RWPE2 (cell line): ENCODE data around the gene LDLRAD4.

Source experiments
- ATAC-seq: fragments of 200-7000 bp; cut with Tn5 transposase; 3 replicates; pipeline ENCODE4 v1.9.1; 2021; ENCODE audit warnings: low read depth
- DNase-seq: peaks from one replicate; pipeline ENCODE4 v3.0.0-alpha.2; 2020; ENCODE audit warnings: low spot score
- H3K27ac ChIP-seq: fragments of 450-650 bp; 2 replicates; pipeline ENCODE4 v1.5.1; 2017; ENCODE audit warnings: mild to moderate bottlenecking; ENCODE audit not compliant: poor library complexity, severe bottlenecking
- H3K27me3 ChIP-seq: fragments of 250-450 bp; sonication (Bioruptor Pico); 2 replicates; pipeline ENCODE4 v1.5.1; 2021; ENCODE audit warnings: mild to moderate bottlenecking, moderate library complexity; ENCODE audit not compliant: insufficient read depth, poor library complexity, severe bottlenecking
- H3K36me3 ChIP-seq: fragments of 250-450 bp; sonication (Bioruptor Pico); 2 replicates; pipeline ENCODE4 v1.5.1; 2020; ENCODE audit warnings: low read depth, mild to moderate bottlenecking, moderate library complexity
- H3K4me1 ChIP-seq: fragments of 250-450 bp; sonication (Bioruptor Pico); 2 replicates; pipeline ENCODE4 v1.5.1; 2021; ENCODE audit warnings: mild to moderate bottlenecking, moderate library complexity; ENCODE audit not compliant: insufficient read depth, poor library complexity, severe bottlenecking
- H3K4me3 ChIP-seq: fragments of 250-450 bp; sonication (Bioruptor Pico); 2 replicates; pipeline ENCODE4 v1.5.1; 2021; ENCODE audit warnings: mild to moderate bottlenecking, moderate library complexity; ENCODE audit not compliant: severe bottlenecking
- H3K9me3 ChIP-seq: fragments of 250-450 bp; sonication (Bioruptor Pico); 2 replicates; pipeline ENCODE4 v1.5.1; 2021; ENCODE audit warnings: mild to moderate bottlenecking, moderate library complexity; ENCODE audit not compliant: severe bottlenecking
- TF ChIP-seq, protein P1 (sequence below): fragments of 450-650 bp; IDR thresholded peaks from one replicate; pipeline ENCODE4 v1.5.1; 2017; ENCODE audit warnings: mild to moderate bottlenecking, moderate library complexity; ENCODE audit not compliant: poor library complexity, severe bottlenecking

The LDLRAD4 gene

DNA sequence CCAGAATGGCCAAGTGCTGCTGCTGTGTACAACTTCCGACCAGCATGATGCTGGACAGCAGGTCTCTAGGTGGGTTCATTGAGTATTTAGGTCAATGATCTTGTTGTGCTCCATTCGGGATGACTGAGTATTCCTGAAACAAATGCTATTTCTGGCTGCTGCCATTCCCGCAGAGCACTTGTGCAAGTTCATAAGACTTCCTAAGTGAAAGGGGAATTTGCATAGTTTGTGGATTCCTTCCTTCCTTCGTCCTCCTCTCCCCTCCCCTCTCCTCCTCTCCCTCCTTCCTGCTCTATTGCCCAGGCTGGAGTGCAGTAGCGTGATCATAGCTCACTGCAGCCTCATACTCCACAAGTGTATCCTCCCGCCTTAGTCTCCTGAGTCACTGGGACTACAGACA, 40.4 kb downstream of the LDLRAD4 start:
- Histone ChIP-seq H3K27me3 (no peaks in the 10 kb centered on the region), H3K9me3 (no peaks in the 10 kb centered on the region), H3K4me1 (no peaks in the 10 kb centered on the region), H3K27ac (no peak overlapping the region), H3K4me3 (no peak overlapping the region), H3K36me3 (no peaks in the 10 kb centered on the region)
- DNase-seq (no peak), ATAC-seq (no peak)
- TF ChIP-seq, protein P1, sequence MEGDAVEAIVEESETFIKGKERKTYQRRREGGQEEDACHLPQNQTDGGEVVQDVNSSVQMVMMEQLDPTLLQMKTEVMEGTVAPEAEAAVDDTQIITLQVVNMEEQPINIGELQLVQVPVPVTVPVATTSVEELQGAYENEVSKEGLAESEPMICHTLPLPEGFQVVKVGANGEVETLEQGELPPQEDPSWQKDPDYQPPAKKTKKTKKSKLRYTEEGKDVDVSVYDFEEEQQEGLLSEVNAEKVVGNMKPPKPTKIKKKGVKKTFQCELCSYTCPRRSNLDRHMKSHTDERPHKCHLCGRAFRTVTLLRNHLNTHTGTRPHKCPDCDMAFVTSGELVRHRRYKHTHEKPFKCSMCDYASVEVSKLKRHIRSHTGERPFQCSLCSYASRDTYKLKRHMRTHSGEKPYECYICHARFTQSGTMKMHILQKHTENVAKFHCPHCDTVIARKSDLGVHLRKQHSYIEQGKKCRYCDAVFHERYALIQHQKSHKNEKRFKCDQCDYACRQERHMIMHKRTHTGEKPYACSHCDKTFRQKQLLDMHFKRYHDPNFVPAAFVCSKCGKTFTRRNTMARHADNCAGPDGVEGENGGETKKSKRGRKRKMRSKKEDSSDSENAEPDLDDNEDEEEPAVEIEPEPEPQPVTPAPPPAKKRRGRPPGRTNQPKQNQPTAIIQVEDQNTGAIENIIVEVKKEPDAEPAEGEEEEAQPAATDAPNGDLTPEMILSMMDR: no peak

DNA sequence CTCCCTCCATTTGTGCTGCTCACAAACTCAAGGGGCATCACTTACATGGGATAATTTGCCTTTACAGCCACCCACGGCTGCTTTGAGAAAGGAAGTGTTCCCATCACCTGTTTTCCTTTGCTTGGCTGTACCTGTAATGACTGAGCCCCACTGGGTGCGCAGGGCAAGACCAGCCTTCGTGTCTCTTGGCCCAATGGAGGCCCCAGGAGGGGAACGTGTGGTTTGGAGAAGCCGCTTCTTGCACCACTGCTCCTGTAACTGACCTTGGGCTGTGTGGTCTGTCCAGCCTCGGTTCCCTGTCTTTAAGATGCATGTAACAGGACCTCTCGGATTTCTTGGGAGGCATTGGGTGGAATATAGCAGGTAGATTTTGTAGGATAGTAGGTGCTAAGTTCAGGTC, 41.1 kb downstream of the LDLRAD4 start:
- H3K4me3 ChIP-seq: no peak overlapping the region
- H3K27me3 ChIP-seq: no peaks in the 10 kb centered on the region
- no peaks in the 10 kb centered on the region for H3K36me3 ChIP-seq
- no peak for ATAC-seq
- H3K4me1 ChIP-seq: no peaks in the 10 kb centered on the region
- H3K9me3 ChIP-seq: no peaks in the 10 kb centered on the region
- DNase-seq: no peak
- TF ChIP-seq, protein P1: no peak
- no peak overlapping the region for H3K27ac ChIP-seq

DNA sequence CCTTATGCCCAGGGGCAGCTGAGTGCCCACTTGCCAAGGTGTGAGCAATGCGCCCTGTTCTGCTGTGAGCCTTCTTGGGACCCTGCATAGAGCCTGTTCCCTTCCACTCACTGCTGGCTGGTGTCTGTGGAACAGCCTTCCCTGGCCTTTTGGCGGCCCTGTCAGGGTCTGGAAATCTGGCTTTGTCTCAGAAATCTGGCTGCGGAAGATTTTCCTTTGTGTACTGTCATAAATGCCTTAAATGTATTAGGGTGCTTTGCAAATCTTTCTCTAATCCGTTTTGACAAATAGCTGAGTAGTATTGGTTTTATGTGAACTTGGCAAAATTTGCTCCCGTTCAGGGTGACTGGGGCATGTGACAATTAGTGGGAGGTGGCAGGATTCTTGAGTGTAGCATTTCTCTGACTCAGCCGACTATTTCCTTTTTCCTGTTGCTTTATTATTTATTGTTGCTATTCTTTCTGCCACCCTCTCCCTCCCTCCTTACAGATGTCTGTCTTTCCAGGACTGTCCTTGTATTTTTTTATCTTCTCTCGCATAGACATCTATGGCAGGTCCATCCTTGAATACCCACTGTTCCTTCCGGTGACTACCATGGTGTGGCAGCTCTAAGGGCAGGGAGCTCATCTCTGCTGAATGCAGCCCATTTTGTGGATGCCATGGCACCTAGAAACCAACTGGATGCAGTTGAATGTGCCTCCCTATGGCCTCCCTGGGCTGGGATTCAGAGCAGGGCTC, 41.8 kb downstream of the LDLRAD4 start:
- Histone ChIP-seq H3K36me3 (no peaks in the 10 kb centered on the region), H3K27ac (no peak overlapping the region), H3K27me3 (no peaks in the 10 kb centered on the region), H3K4me1 (no peaks in the 10 kb centered on the region), H3K9me3 (no peaks in the 10 kb centered on the region), H3K4me3 (no peak overlapping the region)
- TF ChIP-seq, protein P1: no peak
- ATAC-seq (no peak), DNase-seq (no peak)

DNA sequence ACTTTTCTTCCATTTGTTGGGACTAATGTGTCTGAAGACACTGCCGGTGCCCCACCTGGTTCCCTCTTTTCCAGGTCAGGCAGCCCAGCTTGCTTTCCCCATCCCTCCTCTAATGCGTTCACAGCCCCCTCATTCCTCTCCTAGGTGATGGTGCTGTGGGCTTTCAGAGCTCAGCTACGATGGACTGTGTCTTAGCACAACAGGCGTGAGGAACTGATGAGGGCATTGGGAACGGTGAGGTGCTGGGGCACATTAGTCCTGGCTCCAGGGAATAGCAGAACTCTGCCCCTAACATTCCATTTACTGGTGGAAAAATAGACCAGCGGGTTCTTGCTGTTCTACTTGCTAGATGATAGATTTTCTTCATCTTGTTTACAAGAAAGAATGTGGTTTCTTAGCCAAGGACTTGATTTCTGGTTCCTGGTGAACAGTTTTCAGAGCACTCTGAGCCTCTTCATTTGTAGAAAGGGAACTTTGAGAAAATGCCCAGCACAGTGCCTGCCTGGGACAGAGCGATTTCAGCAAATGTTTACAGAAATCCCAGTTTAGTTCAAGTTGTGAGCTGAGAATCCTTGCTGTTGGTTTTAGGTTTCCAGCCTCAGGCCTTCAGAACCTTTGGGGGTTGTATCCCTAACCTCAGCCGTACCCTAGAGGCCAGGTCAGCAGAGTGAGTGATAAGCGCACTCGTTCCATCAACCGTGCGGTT, 42.5 kb downstream of the LDLRAD4 start:
- Histone ChIP-seq H3K27me3 (no peaks in the 10 kb centered on the region), H3K4me1 (no peaks in the 10 kb centered on the region), H3K36me3 (no peaks in the 10 kb centered on the region), H3K4me3 (no peak overlapping the region), H3K9me3 (no peaks in the 10 kb centered on the region), H3K27ac (no peak overlapping the region)
- DNase-seq: no peak
- no peak for ATAC-seq
- TF ChIP-seq, protein P1: no peak
